ENCODE measurements around the gene CDCA5. TPM values are rescaled to one million over a fixed set of nuclear protein-coding genes. Genes with fewer than 3 reads are reported as not detected.

The CDCA5 gene
- total and polyA plus RNA-seq, 2 of the 4 experiments (the other 2 are of a cell fraction), result 9.1 to 14.0 TPM

DNA sequence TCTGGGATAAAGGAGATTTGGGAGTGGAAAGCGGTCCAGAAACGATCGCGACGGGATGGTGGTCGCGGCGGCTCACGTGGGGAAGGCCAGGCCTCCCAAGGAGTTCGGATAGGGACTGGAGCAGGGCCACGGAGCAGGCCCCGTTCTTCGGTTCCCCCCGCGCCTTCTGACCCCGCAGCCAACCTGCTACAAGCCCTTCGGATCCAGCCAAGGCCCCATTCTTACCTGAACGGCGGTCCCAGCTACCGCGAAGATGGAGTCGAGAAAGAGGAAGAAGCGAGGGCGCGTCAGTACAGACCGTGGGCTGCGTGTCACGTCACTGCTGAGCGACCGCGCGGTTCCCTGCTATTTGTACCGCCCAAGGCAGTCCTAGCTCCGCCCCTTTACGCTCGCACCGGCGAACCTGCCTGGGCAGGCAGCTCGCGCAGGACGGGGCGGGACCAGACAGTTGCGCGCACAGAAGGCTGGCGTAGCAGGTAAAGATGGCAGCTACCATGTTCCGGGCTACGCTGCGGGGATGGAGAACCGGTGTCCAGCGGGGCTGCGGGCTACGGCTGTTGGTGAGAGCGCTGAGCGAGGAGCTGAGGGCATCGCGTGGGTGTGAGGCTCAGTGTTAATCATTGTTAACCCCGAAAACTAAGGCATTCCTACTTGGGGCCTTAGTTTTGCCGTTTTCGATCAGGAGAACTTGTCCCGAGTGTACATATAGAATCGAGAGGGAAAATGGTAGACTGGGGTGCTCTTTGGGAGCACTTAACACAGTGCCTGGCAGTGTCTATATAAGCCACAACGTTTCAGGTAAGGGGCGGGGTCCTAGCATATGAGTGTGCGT is 38.2 kb upstream of the CDCA5 start, which contains the start of the genes FAU and MRPL49 (continued):
- TF ChIP-seq MAFK (IDR thresholded peaks at IDR 0.05; ENCODE audit: low read depth, low read length) (0 out of 2 replicates have a peak, but pooled peaks have one; percentile 8), RFX5 (IDR thresholded peaks at IDR 0.05; ENCODE audit: low read depth, low read length) (no peak), BHLHE40 (IDR thresholded peaks at IDR 0.05; ENCODE audit: low read depth, low read length) (peak; percentile 58)

DNA sequence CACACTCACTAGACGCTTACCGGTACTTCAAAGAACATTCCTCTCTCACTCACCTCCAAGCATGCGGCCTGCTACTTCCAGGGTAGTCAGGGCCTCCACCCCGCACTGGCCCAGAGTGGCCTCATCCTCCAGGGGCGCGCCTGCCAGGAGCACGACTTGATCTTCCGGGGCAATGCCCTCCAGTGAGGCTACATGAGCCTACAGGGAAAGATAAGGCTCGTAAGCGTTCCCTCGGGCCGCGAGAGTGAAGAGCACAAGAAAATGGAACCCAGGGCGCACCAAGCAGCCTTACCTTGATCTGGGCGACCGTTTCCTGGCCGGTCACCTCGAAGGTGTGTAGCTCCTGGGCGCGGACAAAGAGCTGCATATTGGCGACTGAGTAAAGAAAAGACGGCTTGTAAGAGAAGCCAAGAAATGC is 37.6 kb upstream of the CDCA5 start:
- no TSS peak for BruUV-seq (replicated peaks)
- TF ChIP-seq, protein P1, sequence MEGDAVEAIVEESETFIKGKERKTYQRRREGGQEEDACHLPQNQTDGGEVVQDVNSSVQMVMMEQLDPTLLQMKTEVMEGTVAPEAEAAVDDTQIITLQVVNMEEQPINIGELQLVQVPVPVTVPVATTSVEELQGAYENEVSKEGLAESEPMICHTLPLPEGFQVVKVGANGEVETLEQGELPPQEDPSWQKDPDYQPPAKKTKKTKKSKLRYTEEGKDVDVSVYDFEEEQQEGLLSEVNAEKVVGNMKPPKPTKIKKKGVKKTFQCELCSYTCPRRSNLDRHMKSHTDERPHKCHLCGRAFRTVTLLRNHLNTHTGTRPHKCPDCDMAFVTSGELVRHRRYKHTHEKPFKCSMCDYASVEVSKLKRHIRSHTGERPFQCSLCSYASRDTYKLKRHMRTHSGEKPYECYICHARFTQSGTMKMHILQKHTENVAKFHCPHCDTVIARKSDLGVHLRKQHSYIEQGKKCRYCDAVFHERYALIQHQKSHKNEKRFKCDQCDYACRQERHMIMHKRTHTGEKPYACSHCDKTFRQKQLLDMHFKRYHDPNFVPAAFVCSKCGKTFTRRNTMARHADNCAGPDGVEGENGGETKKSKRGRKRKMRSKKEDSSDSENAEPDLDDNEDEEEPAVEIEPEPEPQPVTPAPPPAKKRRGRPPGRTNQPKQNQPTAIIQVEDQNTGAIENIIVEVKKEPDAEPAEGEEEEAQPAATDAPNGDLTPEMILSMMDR (conservative IDR thresholded peaks at IDR 0.05; ENCODE audit: low read depth, low read length), result no peak
- TF ChIP-seq POLR2A (IDR thresholded peaks at IDR 0.05; ENCODE audit: low read depth, low read length) (no peak), MAFK (IDR thresholded peaks at IDR 0.05; ENCODE audit: low read depth, low read length) (no peak)
- CTCF ChIA-PET, result interaction anchor here (0.6 kb wide), 1 partner anchor 57 kb away, joined by 5 read pairs; no protein-coding TSS in a partner anchor
- Histone ChIP-seq H3K4me3 (ENCODE audit: insufficient read depth, low read depth, low read length) (peak overlapping the region; percentile 74), H2BK120ac (ENCODE audit: low read depth, low read length) (no peak overlapping the region), H3K14ac (replicated peaks; ENCODE audit: low read depth, low read length) (peak overlapping the region; percentile 90), H3K4ac (ENCODE audit: low read depth, low read length) (peak overlapping the region; percentile 88), H4K8ac (ENCODE audit: low read depth in 2 of 2, low read length in 2 of 2) (peak overlapping the region; percentile 70 to 91), H2BK20ac (ENCODE audit: low read depth, low read length) (no peak overlapping the region), H3K9me1 (ENCODE audit: insufficient read depth, low read length) (0 out of 2 replicates have a peak, but pooled peaks cover 4% of the 10 kb centered on the region), H2AK9ac (replicated peaks; ENCODE audit: low read depth, low read length, poor library complexity) (peak overlapping the region; percentile 100), H3K36me3 (ENCODE audit: control insufficient read depth, insufficient read depth, low read length) (peaks cover 36% of the 10 kb centered on the region), H3K9ac (ENCODE audit: low read depth, low read length) (peak overlapping the region; percentile 87), H3K18ac (ENCODE audit: low read depth, low read length) (no peak overlapping the region), H3K4me1 (ENCODE audit: control insufficient read depth, insufficient read depth, low read length) (peaks cover 4% of the 10 kb centered on the region), H3K79me1 (ENCODE audit: low read depth in 1 of 2, low read length in 2 of 2) (peaks cover 27 to 66% of the 10 kb centered on the region in 2 experiments), H4K20me1 (ENCODE audit: insufficient read depth, low read length) (no peaks in the 10 kb centered on the region), H3K9me3 (ENCODE audit: control insufficient read depth, insufficient read depth, low read length) (no peaks in the 10 kb centered on the region), H3K4me2 (ENCODE audit: low read depth, low read length) (peak overlapping the region; percentile 97), H2BK15ac (ENCODE audit: low read depth, low read length) (no peak overlapping the region), H2AFZ (replicated peaks; ENCODE audit: low read length, poor library complexity) (peak overlapping the region; percentile 99), H4K91ac (ENCODE audit: insufficient read depth, low read depth, low read length) (peak overlapping the region; percentile 83), H2AK5ac (ENCODE audit: low read depth, low read length) (peak overlapping the region; percentile 91), H2BK5ac (ENCODE audit: low read depth, low read length, poor library complexity, severe bottlenecking) (peak overlapping the region; percentile 81), H3K27ac (ENCODE audit: insufficient read depth, low read length) (peak overlapping the region; percentile 79), H3K23ac (ENCODE audit: low read depth, low read length) (peak overlapping the region; percentile 81), H4K5ac (ENCODE audit: low read depth, low read length) (peak overlapping the region; percentile 56), H3K27me3 (ENCODE audit: control insufficient read depth, insufficient read depth, low read length) (no peaks in the 10 kb centered on the region), H3K56ac (ENCODE audit: extremely low read depth, insufficient read depth, low read length) (peak overlapping the region; percentile 43; the same call in 1 of the 2 replicates)
- intact Hi-C loops (cut with micrococcal nuclease), result loop anchor here (5.0 kb wide), 1 partner anchor 61 kb away; the partner anchor contains the start of gene CAPN1
- dilution Hi-C loops (cut with HindIII; ENCODE audit: low sequenced_read_pairs, unreplicated experiment), result no loop called here
- POLR2A ChIA-PET (ENCODE audit: unreplicated experiment), result interaction anchor here (0.5 to 0.8 kb wide), 2 partner anchors 10 to 259 kb away, joined by 3 read pairs; no protein-coding TSS in a partner anchor
- 0% methylated on average over 17 of the region's 22 CpGs; no CpG with 5 or more reads in 1 of the 2 experiments for WGBS, 2 experiments (ENCODE audit: extremely low coverage in 2 of 2, insufficient read length in 1 of 2)
- ATAC-seq (ENCODE audit: low read depth), result no peak
- in situ Hi-C loops (cut with MboI; ENCODE audit: low sequenced_read_pairs), result no loop called here
- DNase-seq, result no peak
